ENCODE measurements around the gene BOLA3.
"Not testable (repeated sequence)": the region's sequence is repeated elsewhere in the genome, so short reads cannot be mapped to it uniquely, and the experiment has no call there.

GRCh38 chr2:74123955-74124354, 23.8 kb downstream of the BOLA3 start:
- not testable (repeated sequence) for TF ChIP-seq CTCF (IDR thresholded peaks at IDR 0.05; ENCODE audit: insufficient read depth, low read depth, low read length); EZH2 (IDR thresholded peaks at IDR 0.05; ENCODE audit: insufficient read depth, low read length)
